Ovary (tissue), 9 donors: Measurements from ENCODE around the gene MORC4. TPM values are rescaled to one million over a fixed set of nuclear protein-coding genes. Genes with fewer than 3 reads are reported as not detected.

Experiments used
- DNase-seq, 5 donors: peaks; one replicate each; pipeline ENCODE4 v3.0.0-alpha.2; 2019 to 2020
- H3K27ac ChIP-seq, 2 donors: fragments of 200-600 bp; one replicate each; pipeline versions ENCODE4 v1.5.1 to v1.8.0; 2019 to 2022
- H3K27me3 ChIP-seq: fragments of 200-600 bp; one replicate; pipeline ENCODE4 v1.8.0; 2022
- H3K36me3 ChIP-seq: fragments of 200-600 bp; sonication (generic); one replicate; pipeline ENCODE4 v1.5.1; 2019
- H3K4me1 ChIP-seq: one replicate; pipeline ENCODE4 v1.8.1; 2013; ENCODE audit warnings: mild to moderate bottlenecking, moderate library complexity; ENCODE audit not compliant: insufficient read depth
- H3K4me3 ChIP-seq: fragments of 200-600 bp; sonication (generic); one replicate; pipeline ENCODE4 v1.5.1; 2017
- H3K9me3 ChIP-seq, 2 donors: fragments of 200-600 bp in 1 of 2; sonication (generic) in 1 of 2; one replicate each; pipeline versions ENCODE4 v1.5.1 to v1.8.1; 2013 to 2019; ENCODE audit warnings: mild to moderate bottlenecking in 1 of 2, moderate library complexity in 1 of 2
- CTCF ChIP-seq, 3 donors: fragments of 450-650 bp in 2 of 3; fragments of 200-600 bp in 1 of 3; IDR thresholded peaks; one replicate each; pipeline versions ENCODE4 v1.5.1 to v1.8.0; 2016 to 2022; ENCODE audit warnings: antibody characterized with exemption in 3 of 3, mild to moderate bottlenecking in 1 of 3
- EP300 ChIP-seq: sonication (generic); formaldehyde crosslinking; IDR thresholded peaks from one replicate; pipeline ENCODE4 v1.6.1; 2017; ENCODE audit warnings: antibody characterized with exemption
- POLR2A ChIP-seq: fragments of 450-650 bp; IDR thresholded peaks from one replicate; pipeline ENCODE4 v1.6.1; 2017; ENCODE audit warnings: antibody characterized with exemption, mild to moderate bottlenecking, moderate library complexity
- WGBS, 3 donors: extraction: QIAGEN DNeasy Blood & Tissue Kit in 1 of 3; methylation state at CpG; one replicate each; pipeline versions ENCODE4 v1.1.5 to v1.1.7; 2013 to 2017; 5-methylcytosine and 5-hydroxymethylcytosine counted together
- intact Hi-C, 4 donors: fragments of 100-400 bp; cut with DNase I; formaldehyde crosslinking; loops; one replicate each; pipeline versions ENCODE4 v1.11.0 to v1.15.1; 2022 to 2023
- polyA plus RNA-seq, 2 donors: library from polyadenylated mRNA; stranded (reverse); fragments of 200-250 nt in 1 of 2; fragments of 350-450 nt in 1 of 2; fragmentation: Illumina TruSeq in 1 of 2; extraction: RNeasy Lipid Tissue Mini Kit (QIAGEN cat#74804) in 1 of 2; gene quantifications; one replicate each; pipeline ENCODE4 v1.2.3, GENCODE V29; 2013 to 2014
- total RNA-seq, 7 donors: library from RNA; depleted of rRNA in 2 of 7; stranded (reverse); fragments of >200 nt in 2 of 7; fragmentation: NEBNext Ultra II Directional in 3 of 7; extraction: Animal tissue kit (Norgen Biotek cat#: 25700) in 3 of 7; gene quantifications; one replicate each; pipeline versions ENCODE4 v1.1.0 to v1.2.4, GENCODE V29; 2016 to 2023
- donor health status: DM: no; HTN: no; CAD: no; lungs with moderate emphysema.
- donor health status: DM: no; HTN: no; CAD: no.
- donor health status: Bipolar disorder and iron deficiency.
- donor health status: DM: yes; HTN: yes; CAD: no.
- donor health status: DM: no; HTN: no; CAD: no.
- donor health status: DM: yes; HTN: yes; CAD: no.

The MORC4 gene
- total and polyA plus RNA-seq, 9 donors, result 9.6 to 26.4 (median 19.4) TPM

- H3K36me3 ChIP-seq, result no peaks in the 10 kb centered on the region
- no peak within 1 kb of the TSS for H3K27ac ChIP-seq
- intact Hi-C loops, result no loop called here
- no peaks in the 10 kb centered on the region for H3K4me1 ChIP-seq
- H3K27me3 ChIP-seq, result no peaks in the 10 kb centered on the region
- DNase-seq, result no peak
- TF ChIP-seq POLR2A (no peak), EP300 (no peak), CTCF (IDR thresholded peaks at IDR 0.05) (no peak)
- 73 to 93% (median 76%) methylated on average over 1 of the region's 1 CpG for WGBS, 3 donors
- H3K4me3 ChIP-seq, result no peak within 1 kb of the TSS
- no peaks in the 10 kb centered on the region for H3K9me3 ChIP-seq
Measured at GRCh38 chrX:106903291-106903824, 96.7 kb downstream of the MORC4 start, which contains the start of gene RIPPLY1. Gene RIPPLY1 (minus strand): TSS chrX:106903341. CDS start chrX:106903287, 54 bp downstream.

- no peaks in the 10 kb centered on the region for H3K4me1 ChIP-seq
- intact Hi-C loops, result no loop called here
- no peaks in the 10 kb centered on the region for H3K27me3 ChIP-seq
- H3K27ac ChIP-seq, result no peak overlapping the region
- DNase-seq, result no peak
- no peak for TF ChIP-seq POLR2A
- TF ChIP-seq CTCF (IDR thresholded peaks at IDR 0.05), result no peak
- TF ChIP-seq EP300, result no peak
- 67 to 81% (median 78%) methylated on average over 2 of the region's 2 CpGs for WGBS, 3 donors
- H3K36me3 ChIP-seq, result no peaks in the 10 kb centered on the region
- H3K9me3 ChIP-seq, result no peaks in the 10 kb centered on the region
- H3K4me3 ChIP-seq, result no peak overlapping the region
Measured at GRCh38 chrX:106902684-106903083, 97.3 kb downstream of the MORC4 start.

- intact Hi-C loops, result loop anchor here in 1 of 4 donors (2.0 kb wide), 1 partner anchor 59 kb away; no protein-coding TSS in a partner anchor
- WGBS, 3 donors, result 58 to 76% (median 75%) methylated on average over 4 of the region's 4 CpGs
- Histone ChIP-seq H3K27me3 (no peaks in the 10 kb centered on the region), H3K4me3 (no peak overlapping the region), H3K9me3 (no peaks in the 10 kb centered on the region), H3K4me1 (no peaks in the 10 kb centered on the region), H3K27ac (no peak overlapping the region), H3K36me3 (no peaks in the 10 kb centered on the region)
- DNase-seq, result no peak
- no peak for TF ChIP-seq POLR2A
- TF ChIP-seq CTCF (IDR thresholded peaks at IDR 0.05), result no peak
- no peak for TF ChIP-seq EP300
Measured at GRCh38 chrX:106901781-106902219, 98.2 kb downstream of the MORC4 start.

GRCh38 chrX:106901341-106901740, 98.7 kb downstream of the MORC4 start:
- Histone ChIP-seq H3K27ac (no peak overlapping the region), H3K4me1 (no peaks in the 10 kb centered on the region), H3K27me3 (no peaks in the 10 kb centered on the region), H3K36me3 (no peaks in the 10 kb centered on the region), H3K4me3 (no peak overlapping the region), H3K9me3 (no peaks in the 10 kb centered on the region)
- TF ChIP-seq POLR2A (no peak), CTCF (IDR thresholded peaks at IDR 0.05) (no peak), EP300 (no peak)
- DNase-seq, result no peak
- intact Hi-C loops, result loop anchor here in 1 of 4 donors (2.0 kb wide), 1 partner anchor 59 kb away; no protein-coding TSS in a partner anchor
- WGBS, 3 donors, result 62 to 85% (median 70%) methylated on average over 3 of the region's 3 CpGs
